ENCODE measurements around the gene HES1. TPM values are rescaled to one million over a fixed set of nuclear protein-coding genes. Genes with fewer than 3 reads are reported as not detected.

The HES1 gene, protein sequence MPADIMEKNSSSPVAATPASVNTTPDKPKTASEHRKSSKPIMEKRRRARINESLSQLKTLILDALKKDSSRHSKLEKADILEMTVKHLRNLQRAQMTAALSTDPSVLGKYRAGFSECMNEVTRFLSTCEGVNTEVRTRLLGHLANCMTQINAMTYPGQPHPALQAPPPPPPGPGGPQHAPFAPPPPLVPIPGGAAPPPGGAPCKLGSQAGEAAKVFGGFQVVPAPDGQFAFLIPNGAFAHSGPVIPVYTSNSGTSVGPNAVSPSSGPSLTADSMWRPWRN
- 5.3 and 7.1 TPM in 2 replicates for total RNA-seq

DNA sequence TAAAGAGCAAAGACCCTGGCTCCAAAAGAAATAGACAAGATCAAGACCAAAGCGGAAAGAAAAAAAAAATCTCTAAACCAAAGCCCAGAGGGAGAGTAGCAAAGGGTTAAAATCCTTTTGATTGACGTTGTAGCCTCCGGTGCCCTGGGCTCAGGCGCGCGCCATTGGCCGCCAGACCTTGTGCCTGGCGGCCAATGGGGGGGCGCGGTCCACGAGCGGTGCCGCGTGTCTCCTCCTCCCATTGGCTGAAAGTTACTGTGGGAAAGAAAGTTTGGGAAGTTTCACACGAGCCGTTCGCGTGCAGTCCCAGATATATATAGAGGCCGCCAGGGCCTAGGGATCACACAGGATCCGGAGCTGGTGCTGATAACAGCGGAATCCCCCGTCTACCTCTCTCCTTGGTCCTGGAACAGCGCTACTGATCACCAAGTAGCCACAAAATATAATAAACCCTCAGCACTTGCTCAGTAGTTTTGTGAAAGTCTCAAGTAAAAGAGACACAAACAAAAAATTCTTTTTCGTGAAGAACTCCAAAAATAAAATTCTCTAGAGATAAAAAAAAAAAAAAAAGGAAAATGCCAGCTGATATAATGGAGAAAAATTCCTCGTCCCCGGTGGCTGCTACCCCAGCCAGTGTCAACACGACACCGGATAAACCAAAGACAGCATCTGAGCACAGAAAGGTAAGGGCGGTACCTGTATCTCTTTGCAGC is at the start of gene HES1:
HES1 (plus strand) TSS at position 343 of the 713 bp plus-strand sequence; CDS start at position 576, 233 bp downstream.

Other genes starting within 250 kb of the HES1 start
- gene CPN2, start 215.2 kb downstream of the HES1 start, total RNA-seq = not detected in 2 replicates
- gene LRRC15, start 233.6 kb downstream of the HES1 start, total RNA-seq = not detected in 2 replicates

Data from cardiac ventricle fibroblast (primary cell).